Liver (tissue), 9 donors: ENCODE measurements around the gene LHFPL6. TPM values are rescaled to one million over a fixed set of nuclear protein-coding genes. Genes with fewer than 3 reads are reported as not detected.

Experiments used
- DNase-seq: peaks from one replicate; pipeline ENCODE4 v3.0.0-alpha.2; 2017; ENCODE audit warnings: low spot score
- H3K27ac ChIP-seq, 2 donors: one replicate each; pipeline ENCODE4 v1.7.0; 2013; ENCODE audit warnings: inconsistent platforms in 2 of 2, low read length in 2 of 2, control low read depth in 1 of 2, low read depth in 1 of 2, mild to moderate bottlenecking in 1 of 2
- H3K27me3 ChIP-seq, 4 donors: one replicate each; pipeline versions ENCODE4 v1.6.1 to v1.7.0; 2013; ENCODE audit warnings: low read length in 3 of 4, inconsistent platforms in 1 of 4, mild to moderate bottlenecking in 1 of 4, moderate library complexity in 1 of 4; ENCODE audit not compliant: control insufficient read depth in 4 of 4, insufficient read depth in 4 of 4
- H3K36me3 ChIP-seq, 4 donors: one replicate each; pipeline versions ENCODE4 v1.6.1 to v1.7.0; 2013; ENCODE audit warnings: low read length in 3 of 4, mild to moderate bottlenecking in 3 of 4, low read depth in 1 of 4, moderate library complexity in 1 of 4; ENCODE audit not compliant: control insufficient read depth in 4 of 4, insufficient read depth in 3 of 4
- H3K4me1 ChIP-seq, 4 donors: one replicate each; pipeline versions ENCODE4 v1.6.1 to v1.7.0; 2013; ENCODE audit warnings: low read length in 3 of 4, mild to moderate bottlenecking in 3 of 4, moderate library complexity in 1 of 4; ENCODE audit not compliant: control insufficient read depth in 4 of 4, insufficient read depth in 4 of 4
- H3K4me3 ChIP-seq, 3 donors: one replicate each; pipeline versions ENCODE4 v1.6.1 to v1.7.0; 2013; ENCODE audit warnings: low read length in 3 of 3, control low read depth in 1 of 3, low read depth in 1 of 3, mild to moderate bottlenecking in 1 of 3
- H3K9ac ChIP-seq, 2 donors: one replicate each; pipeline ENCODE4 v1.7.0; 2013; ENCODE audit warnings: low read length in 2 of 2, mild to moderate bottlenecking in 2 of 2, moderate library complexity in 2 of 2, control low read depth in 1 of 2, low read depth in 1 of 2
- H3K9me3 ChIP-seq, 4 donors: one replicate each; pipeline versions ENCODE4 v1.6.1 to v1.7.0; 2013; ENCODE audit warnings: low read length in 3 of 4; ENCODE audit not compliant: control insufficient read depth in 4 of 4
- ATF3 ChIP-seq: IDR thresholded peaks from 2 replicates; pipeline ENCODE4 v1.6.1; 2016; ENCODE audit warnings: antibody characterized with exemption
- EGR1 ChIP-seq, 2 donors: IDR thresholded peaks; 2 replicates each; pipeline ENCODE4 v1.6.1; 2016 to 2018; ENCODE audit warnings: antibody characterized with exemption in 2 of 2, low read depth in 2 of 2
- FOXA1 ChIP-seq: IDR thresholded peaks from 2 replicates; pipeline ENCODE4 v1.6.1; 2016; ENCODE audit warnings: antibody characterized with exemption
- FOXA2 ChIP-seq: IDR thresholded peaks from 2 replicates; pipeline ENCODE4 v1.6.1; 2016; ENCODE audit warnings: antibody characterized with exemption
- HNF4A ChIP-seq, 2 donors: conservative IDR thresholded peaks; 2 replicates each; pipeline ENCODE4 v1.6.1; 2016; ENCODE audit warnings: antibody characterized with exemption in 2 of 2, mild to moderate bottlenecking in 2 of 2
- HNF4G ChIP-seq: IDR thresholded peaks from 2 replicates; pipeline ENCODE4 v1.6.1; 2016; ENCODE audit warnings: antibody characterized with exemption
- JUND ChIP-seq, 2 donors: IDR thresholded peaks; 2 replicates each; pipeline ENCODE4 v1.6.1; 2016; ENCODE audit warnings: antibody characterized with exemption in 2 of 2
- MAX ChIP-seq: IDR thresholded peaks from 2 replicates; pipeline ENCODE4 v1.6.1; 2016; ENCODE audit warnings: antibody characterized with exemption
- NR2F2 ChIP-seq: IDR thresholded peaks from 2 replicates; pipeline ENCODE4 v1.6.1; 2016; ENCODE audit warnings: antibody characterized with exemption
- RAD21 ChIP-seq, 2 donors: IDR thresholded peaks; 2 replicates each; pipeline ENCODE4 v1.6.1; 2016; ENCODE audit warnings: antibody characterized with exemption in 2 of 2, mild to moderate bottlenecking in 2 of 2
- RXRA ChIP-seq, 2 donors: IDR thresholded peaks; 2 replicates each; pipeline ENCODE4 v1.6.1; 2017 to 2018; ENCODE audit warnings: antibody characterized with exemption in 2 of 2, mild to moderate bottlenecking in 1 of 2
- SP1 ChIP-seq: IDR thresholded peaks from 2 replicates; pipeline ENCODE4 v1.6.1; 2018; ENCODE audit warnings: antibody characterized with exemption, mild to moderate bottlenecking
- TAF1 ChIP-seq: conservative IDR thresholded peaks from 2 replicates; pipeline ENCODE4 v1.6.1; 2016; ENCODE audit warnings: antibody characterized with exemption, mild to moderate bottlenecking
- YY1 ChIP-seq: IDR thresholded peaks from 2 replicates; pipeline ENCODE4 v1.6.1; 2016; ENCODE audit warnings: antibody characterized with exemption, mild to moderate bottlenecking
- WGBS: extraction: QIAGEN DNeasy Blood & Tissue Kit; methylation state at CpG from one replicate; pipeline ENCODE4 v1.1.7; 2013; 5-methylcytosine and 5-hydroxymethylcytosine counted together
- polyA plus RNA-seq, 2 donors: library from polyadenylated mRNA; stranded (reverse) in 1 of 2; unstranded in 1 of 2; fragments of 200-250 nt in 1 of 2; fragments of >200 nt in 1 of 2; fragmentation: Nextera tagmentation in 1 of 2; extraction: Ambion mirVana in 1 of 2; gene quantifications; one replicate each; pipeline versions ENCODE4 v1.2.1 to v1.2.3, GENCODE V29; 2013 to 2015
- total RNA-seq, 2 donors: library from RNA; depleted of rRNA; stranded (reverse); fragments of >200 nt; gene quantifications; one replicate each; pipeline ENCODE4 v1.2.3, GENCODE V29; 2014
- TF ChIP-seq, protein P1 (sequence below): IDR thresholded peaks from 2 replicates; pipeline ENCODE4 v1.6.1; 2016; ENCODE audit warnings: antibody characterized with exemption, mild to moderate bottlenecking
- TF ChIP-seq, protein P2 (sequence below): IDR thresholded peaks from 2 replicates; pipeline ENCODE4 v1.6.1; 2016; ENCODE audit warnings: antibody characterized with exemption
- donor health status: healthy.
- donor health status: healthy.
- donor health status: healthy.
- donor health status: healthy.
- donor health status: healthy.

Gene LHFPL6
- total and polyA plus RNA-seq, 4 donors: 2.6 to 8.3 (median 5.5) TPM

DNA sequence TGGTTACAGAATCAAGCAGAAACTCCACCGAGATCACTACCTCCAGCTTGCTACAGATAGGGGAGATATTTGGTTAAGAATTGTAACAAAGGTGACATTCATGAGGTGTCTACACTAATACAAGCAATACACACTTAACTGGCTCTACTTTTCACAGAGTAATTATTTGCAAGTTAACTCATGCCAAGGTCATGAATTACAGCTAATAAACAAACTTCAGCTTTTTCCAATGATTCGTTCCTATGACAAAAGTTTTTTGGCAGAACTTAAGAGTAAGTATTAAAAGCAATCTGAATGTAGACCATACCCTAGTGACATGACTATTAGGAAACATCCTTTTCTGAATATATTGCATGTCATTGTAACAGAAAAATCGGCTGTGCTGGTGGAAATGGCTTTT is 72.1 kb downstream of the LHFPL6 start:
- H3K4me1 ChIP-seq: peaks cover 0 to 6% (median under 1%) of the 10 kb centered on the region in 4 donors
- WGBS: 39% methylated on average over 3 of the region's 3 CpGs
- no peaks in the 10 kb centered on the region for H3K36me3 ChIP-seq
- TF ChIP-seq, protein P1, sequence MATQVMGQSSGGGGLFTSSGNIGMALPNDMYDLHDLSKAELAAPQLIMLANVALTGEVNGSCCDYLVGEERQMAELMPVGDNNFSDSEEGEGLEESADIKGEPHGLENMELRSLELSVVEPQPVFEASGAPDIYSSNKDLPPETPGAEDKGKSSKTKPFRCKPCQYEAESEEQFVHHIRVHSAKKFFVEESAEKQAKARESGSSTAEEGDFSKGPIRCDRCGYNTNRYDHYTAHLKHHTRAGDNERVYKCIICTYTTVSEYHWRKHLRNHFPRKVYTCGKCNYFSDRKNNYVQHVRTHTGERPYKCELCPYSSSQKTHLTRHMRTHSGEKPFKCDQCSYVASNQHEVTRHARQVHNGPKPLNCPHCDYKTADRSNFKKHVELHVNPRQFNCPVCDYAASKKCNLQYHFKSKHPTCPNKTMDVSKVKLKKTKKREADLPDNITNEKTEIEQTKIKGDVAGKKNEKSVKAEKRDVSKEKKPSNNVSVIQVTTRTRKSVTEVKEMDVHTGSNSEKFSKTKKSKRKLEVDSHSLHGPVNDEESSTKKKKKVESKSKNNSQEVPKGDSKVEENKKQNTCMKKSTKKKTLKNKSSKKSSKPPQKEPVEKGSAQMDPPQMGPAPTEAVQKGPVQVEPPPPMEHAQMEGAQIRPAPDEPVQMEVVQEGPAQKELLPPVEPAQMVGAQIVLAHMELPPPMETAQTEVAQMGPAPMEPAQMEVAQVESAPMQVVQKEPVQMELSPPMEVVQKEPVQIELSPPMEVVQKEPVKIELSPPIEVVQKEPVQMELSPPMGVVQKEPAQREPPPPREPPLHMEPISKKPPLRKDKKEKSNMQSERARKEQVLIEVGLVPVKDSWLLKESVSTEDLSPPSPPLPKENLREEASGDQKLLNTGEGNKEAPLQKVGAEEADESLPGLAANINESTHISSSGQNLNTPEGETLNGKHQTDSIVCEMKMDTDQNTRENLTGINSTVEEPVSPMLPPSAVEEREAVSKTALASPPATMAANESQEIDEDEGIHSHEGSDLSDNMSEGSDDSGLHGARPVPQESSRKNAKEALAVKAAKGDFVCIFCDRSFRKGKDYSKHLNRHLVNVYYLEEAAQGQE: no peak
- TF ChIP-seq FOXA2: no peak
- TF ChIP-seq EGR1 (IDR thresholded peaks at IDR 0.05; ENCODE audit: low read depth in 2 of 2): no peak
- no peak for TF ChIP-seq NR2F2
- TF ChIP-seq MAX: no peak
- H3K4me3 ChIP-seq: no peak overlapping the region
- no peak overlapping the region for H3K27ac ChIP-seq
- no peaks in the 10 kb centered on the region for H3K27me3 ChIP-seq
- H3K9me3 ChIP-seq: no peaks in the 10 kb centered on the region
- H3K9ac ChIP-seq: no peak overlapping the region
- no peak for DNase-seq

DNA sequence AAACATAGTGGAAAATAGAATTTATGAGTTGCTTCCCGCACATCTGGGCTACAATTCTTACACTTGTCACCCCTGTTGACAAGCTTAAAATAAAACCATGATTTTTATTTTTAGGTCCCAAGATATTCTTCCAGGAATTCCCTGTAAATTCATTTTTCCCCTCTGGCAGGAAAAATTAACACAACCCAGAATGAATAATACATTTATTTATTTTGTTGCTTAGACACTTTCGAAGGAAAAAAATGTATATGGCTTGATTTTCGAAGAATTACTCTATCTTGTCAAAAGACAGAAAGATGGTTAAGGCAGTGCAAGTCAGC is 74.4 kb downstream of the LHFPL6 start:
- Histone ChIP-seq H3K9me3 (no peaks in the 10 kb centered on the region), H3K4me1 (peaks cover 0 to 6% (median under 1%) of the 10 kb centered on the region in 4 donors), H3K27ac (no peak overlapping the region), H3K27me3 (no peaks in the 10 kb centered on the region), H3K36me3 (no peaks in the 10 kb centered on the region), H3K4me3 (no peak overlapping the region), H3K9ac (no peak overlapping the region)
- TF ChIP-seq HNF4G (no peak), NR2F2 (no peak), SP1 (no peak), JUND (IDR thresholded peaks at IDR 0.05) (no peak), RXRA (IDR thresholded peaks at IDR 0.05) (no peak), HNF4A (conservative IDR thresholded peaks at IDR 0.05) (no peak), ATF3 (no peak), MAX (no peak), FOXA1 (no peak), YY1 (no peak), RAD21 (IDR thresholded peaks at IDR 0.05) (no peak), TAF1 (no peak)
- TF ChIP-seq, protein P2, sequence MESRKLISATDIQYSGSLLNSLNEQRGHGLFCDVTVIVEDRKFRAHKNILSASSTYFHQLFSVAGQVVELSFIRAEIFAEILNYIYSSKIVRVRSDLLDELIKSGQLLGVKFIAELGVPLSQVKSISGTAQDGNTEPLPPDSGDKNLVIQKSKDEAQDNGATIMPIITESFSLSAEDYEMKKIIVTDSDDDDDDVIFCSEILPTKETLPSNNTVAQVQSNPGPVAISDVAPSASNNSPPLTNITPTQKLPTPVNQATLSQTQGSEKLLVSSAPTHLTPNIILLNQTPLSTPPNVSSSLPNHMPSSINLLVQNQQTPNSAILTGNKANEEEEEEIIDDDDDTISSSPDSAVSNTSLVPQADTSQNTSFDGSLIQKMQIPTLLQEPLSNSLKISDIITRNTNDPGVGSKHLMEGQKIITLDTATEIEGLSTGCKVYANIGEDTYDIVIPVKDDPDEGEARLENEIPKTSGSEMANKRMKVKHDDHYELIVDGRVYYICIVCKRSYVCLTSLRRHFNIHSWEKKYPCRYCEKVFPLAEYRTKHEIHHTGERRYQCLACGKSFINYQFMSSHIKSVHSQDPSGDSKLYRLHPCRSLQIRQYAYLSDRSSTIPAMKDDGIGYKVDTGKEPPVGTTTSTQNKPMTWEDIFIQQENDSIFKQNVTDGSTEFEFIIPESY: no peak
- TF ChIP-seq, protein P1: no peak
- 76% methylated on average over 3 of the region's 3 CpGs for WGBS
- DNase-seq: no peak
